GM19025 (cell line): ENCODE results near the gene WDR19.
"Not testable (repeated sequence)": the region's sequence is repeated elsewhere in the genome, so short reads cannot be mapped to it uniquely, and the experiment has no call there.

Experiments
- ATAC-seq: cut with Tn5 transposase; IDR thresholded peaks from one replicate; pipeline ENCODE4 v1.9.1; 2021; ENCODE audit warnings: mild to moderate bottlenecking, low read depth, moderate library complexity; ENCODE audit not compliant: unreplicated experiment

The WDR19 gene

DNA sequence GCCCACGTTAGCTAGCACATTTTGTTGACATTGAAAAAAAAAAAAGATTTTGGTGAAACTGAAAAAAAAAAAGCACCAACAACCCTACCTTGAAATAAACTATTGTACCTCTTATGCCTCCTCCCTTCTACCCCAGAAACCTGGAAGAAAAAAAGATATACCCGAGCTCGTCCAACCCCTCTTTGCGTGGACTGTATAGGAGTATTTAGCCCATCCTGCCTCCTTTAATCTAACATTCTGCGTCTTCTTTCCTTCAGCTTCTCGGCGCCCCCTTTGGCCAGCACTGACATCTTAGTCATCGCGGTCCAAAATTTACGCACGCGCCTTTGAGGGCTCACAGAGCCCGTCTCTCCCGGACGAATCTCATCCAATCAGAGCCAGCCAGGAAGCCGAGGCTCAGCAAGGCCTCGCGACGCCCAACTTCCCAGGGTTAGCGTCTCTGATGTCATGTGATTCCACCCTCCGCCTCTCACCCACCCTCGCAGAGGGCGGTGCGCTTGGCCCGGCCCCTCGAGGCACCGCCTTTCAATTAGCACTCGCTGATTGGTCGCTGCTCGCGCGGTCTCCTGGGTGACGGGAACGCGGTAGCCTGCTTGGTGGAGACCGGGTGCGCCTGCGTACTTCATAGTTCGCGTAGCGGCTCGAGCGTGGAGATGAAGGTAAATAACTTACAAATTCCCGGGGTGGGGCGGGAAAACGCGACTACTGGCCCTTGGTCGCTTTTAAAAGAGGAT is at the start of gene WDR19:
Gene WDR19 (plus strand): TSS at position 625 of the 734 bp plus-strand sequence. CDS start 29 bp downstream, at position 654.
- peak; percentile 99 for ATAC-seq

DNA sequence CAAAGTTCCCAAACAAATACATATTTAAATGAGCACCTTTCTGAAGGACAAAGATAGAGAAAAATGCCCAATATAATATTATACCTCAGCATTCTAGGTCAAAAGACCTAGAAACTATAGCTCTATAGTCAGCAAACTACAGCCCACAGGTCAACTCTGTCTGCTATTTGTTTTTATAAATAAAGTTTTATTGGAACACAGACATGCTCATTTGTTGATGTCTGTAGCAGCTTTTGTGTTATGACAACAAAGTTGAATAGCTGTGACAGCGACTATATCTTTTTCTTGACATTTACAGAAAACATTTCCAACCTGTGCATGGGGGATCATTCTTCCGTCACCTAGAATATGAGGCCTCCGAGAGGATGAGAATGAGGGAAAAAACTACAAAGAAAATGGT is 48.7 kb upstream of the WDR19 start:
- no peak for ATAC-seq

DNA sequence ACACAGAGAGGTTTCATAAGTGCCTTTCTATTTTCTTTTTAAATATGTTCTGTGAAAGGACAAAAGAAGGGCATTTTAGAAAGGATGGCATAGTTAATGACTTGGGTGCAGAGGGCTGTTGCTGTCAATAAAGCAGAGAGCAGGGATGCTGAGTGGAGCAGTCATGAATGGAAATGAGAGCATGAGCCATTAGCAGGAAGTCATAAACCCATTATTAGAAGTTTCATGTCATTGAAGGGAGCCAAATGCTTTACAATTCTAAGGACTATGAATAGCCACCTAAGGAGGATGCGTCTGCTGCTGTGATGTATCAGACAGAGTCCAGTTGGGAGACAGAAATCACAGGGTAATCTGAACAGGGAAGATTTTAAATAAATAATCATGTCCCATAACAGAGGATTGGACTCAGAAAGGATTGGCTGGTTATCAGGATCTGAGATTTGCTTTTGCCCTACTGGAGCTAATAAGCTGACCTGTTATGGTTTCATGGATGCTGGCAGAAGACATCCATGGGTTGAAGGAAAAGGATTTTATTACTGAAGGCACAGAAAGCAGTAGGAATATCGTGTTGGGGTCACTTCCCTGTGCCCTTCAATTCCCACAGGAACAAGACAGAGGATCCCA is 47.5 kb upstream of the WDR19 start:
- no peak for ATAC-seq

DNA sequence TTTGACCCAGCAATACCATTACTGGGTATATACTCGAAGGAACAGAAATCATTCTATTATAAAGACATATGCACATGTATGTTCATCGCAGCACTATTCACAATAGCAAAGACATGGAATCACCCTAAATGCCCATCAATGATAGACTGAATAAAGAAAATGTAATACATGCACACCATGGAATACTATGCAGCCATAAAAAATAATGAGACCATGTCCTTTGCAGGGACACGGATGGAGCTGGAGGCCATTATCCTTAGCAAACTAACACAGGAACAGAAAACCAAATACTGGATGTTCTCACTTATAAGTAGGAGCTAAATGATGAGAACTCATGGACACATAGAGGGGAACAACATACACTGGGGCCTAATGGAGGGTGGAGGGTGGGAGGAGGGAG is 44.1 kb upstream of the WDR19 start:
- not testable (repeated sequence) for ATAC-seq

DNA sequence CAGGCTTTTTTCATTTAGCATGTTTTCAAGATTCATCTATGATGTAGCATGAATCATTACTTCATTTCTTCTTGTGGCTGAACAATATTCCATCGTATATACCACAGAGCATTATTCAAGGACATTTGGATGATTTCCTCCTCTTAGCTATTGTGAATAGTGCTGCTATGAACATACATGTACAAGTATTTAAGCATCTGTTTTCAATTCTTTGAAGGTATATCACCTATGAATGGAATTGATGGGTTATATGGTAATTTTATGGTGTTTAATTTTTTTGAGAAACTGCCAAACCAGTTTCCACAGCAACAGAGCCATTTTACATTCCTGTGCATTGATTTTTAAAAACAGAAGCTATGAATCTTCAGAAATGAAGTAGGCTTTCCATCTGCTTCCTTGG is 36.1 kb upstream of the WDR19 start:
- no peak for ATAC-seq

DNA sequence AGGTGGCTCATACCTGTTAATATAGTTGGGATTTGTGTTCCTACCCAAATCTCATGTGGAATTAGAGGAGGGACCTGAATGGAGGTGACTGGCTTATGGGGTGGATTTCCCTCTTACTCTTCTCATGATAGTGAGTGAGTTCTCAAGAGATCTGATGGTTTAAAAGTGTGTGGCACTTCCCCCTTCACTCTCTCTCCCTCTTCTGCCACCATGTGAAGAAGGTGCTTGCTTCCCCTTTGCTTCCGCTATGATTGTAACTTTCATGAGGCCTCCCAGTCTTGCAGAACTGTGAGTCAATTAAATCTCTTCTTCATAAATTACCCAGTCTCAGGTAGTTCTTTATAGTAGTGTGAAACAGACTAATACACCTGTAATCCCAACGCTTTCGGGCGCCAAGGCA is 28.3 kb upstream of the WDR19 start:
- ATAC-seq = no peak

DNA sequence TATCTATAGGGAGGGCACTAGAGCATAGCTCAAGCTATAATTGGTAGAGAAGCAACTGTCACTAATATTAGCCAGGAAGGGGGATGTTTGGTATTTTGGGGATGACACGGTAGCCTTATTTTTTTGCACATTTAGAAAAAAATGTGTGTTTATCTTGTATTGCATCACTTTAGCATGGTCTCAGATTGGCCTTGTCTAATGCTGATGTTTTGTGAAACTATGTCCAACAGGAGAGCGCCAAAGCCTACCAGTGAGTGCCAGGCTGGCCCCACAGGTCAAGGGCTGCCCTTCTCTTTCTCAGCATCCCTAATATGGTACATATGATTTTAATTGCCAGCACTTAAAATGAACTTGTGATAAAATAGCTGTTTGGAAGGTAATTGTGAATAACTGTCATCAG is 24.8 kb upstream of the WDR19 start:
- no peak for ATAC-seq

DNA sequence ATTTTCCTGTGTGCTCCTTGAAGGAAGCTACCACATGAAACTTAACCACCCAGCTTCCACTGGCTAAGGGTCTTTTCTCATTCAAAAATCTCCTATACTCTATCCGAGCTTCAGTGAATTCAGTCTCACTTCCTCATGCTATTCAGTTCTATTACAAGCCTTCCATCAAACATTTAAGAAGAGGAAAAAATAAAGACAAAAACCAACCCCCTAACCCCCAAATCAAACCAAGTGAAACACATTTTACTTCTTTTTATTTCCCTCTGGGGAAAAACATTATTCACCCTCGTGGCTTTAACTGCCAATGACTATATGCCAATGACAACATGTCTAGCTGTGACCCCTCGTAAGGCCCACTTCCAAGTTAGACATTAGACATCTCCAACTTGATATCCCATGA is 16.2 kb upstream of the WDR19 start:
- no peak for ATAC-seq

DNA sequence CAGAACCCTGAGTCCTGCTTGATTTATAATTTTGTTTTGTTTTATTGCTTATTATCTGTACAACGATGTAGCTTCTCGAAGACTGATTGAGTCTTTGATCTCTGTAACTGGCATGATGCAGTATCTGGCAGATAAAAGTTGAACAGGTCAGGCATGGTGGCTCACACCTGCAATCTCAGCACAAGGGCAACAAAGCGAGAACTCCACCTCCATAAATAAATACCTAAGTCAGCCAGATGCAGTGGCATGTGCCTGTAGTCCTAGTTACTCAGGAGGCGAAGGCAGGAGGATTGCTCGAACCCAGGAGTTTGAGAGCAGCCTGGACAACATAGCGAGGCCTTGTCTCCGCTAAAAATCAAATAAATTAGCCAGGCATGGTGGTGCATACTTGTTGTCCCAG is 15.7 kb upstream of the WDR19 start:
- no peak for ATAC-seq

DNA sequence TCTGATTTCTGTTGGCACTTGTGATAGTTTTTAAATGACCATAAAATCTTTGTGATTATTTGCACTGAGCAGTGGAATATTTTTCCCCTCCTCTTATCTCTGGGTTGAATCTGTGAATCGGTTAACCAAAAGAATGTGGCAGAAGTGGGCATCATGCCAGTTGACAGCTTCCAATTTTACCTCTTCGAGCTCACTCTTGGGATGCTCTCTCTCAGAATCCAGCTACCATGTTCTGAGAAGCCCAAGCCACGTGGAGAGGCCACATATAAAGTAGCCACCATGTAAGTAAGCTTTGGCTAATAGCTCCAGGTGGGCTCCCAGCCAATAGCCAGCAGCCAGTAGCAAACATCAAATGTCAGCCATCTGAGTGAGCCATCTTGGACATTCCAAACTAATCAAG is 12.9 kb upstream of the WDR19 start:
- ATAC-seq = no peak

DNA sequence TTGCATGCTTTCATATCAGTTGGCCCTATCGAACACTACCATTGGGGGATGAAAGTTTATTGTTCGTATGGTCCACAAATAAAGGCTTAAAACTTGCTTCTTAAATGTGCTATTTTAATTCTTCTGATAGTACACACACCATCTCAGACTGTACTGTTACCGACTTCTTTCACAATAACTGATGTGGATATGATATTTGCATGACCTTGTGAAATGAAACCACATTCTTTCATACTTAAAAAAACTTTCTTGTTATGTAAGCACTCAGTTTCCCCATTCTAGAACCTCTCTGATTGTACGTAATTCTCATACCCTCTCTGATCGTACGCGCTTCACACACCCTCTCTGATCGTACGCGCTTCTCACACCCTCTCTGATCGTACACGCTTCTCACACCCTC is 12.0 kb upstream of the WDR19 start:
- no peak for ATAC-seq

- ATAC-seq = no peak
These were observed 3.6 kb upstream of the WDR19 start for GRCh38 chr4:39178706-39179105.

DNA sequence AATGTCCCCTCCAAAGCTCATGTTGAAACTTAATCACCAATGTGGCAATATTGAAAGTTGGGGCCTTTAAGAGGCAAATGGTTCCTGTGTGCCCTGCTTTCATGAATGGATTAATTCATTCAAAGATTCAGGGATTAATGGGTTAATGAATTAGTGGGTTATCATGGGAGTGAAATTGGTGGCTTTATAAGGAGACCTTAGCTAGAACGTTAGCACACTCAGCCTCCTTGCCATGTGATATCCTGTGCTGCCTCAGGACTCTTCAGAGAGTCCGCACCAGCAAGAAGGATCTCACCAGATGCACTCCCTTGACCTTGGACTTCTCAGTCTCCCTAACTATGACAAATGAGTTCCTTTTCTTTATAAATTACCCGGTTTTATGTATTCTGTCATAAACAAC is 2.6 kb upstream of the WDR19 start:
- ATAC-seq = no peak

DNA sequence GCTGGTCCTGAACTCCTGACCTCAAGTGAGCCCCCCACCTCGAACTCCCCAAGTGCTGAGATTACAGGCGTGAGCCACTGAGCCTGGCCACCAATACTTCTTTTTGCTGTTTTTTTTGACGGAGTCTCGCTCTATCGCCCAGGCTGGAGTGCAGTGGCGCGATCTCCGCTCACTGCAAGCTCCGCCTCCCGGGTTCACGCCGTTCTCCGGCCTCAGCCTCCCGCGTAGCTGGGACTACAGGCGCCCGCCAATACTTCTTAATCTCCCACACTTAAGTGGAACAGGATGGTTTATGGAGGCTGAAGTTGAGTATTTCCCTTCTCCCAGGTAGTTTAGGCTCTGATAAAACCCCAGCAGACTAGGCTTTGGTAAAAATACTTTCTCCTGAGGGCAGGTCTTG is 1.7 kb upstream of the WDR19 start:
- not testable (repeated sequence) for ATAC-seq

DNA sequence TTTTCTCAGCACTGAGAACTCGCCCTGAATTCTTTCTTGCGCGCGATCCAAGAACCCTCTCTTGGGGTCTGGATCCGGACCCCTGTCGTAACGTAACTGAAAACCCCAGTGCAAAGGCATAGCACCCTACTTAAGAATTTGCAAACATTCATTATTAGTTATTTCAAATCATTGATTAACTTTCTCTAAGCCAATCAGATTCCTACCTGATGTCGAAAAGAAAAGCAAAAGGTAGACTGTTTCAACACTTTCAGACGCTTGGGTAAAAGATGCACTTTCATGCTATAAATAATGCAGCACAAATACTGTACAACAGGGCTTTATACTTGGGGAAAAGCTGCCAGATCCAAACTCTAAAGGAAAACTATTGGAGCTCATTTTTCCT is 817 bp upstream of the WDR19 start:
- ATAC-seq = no peak

DNA sequence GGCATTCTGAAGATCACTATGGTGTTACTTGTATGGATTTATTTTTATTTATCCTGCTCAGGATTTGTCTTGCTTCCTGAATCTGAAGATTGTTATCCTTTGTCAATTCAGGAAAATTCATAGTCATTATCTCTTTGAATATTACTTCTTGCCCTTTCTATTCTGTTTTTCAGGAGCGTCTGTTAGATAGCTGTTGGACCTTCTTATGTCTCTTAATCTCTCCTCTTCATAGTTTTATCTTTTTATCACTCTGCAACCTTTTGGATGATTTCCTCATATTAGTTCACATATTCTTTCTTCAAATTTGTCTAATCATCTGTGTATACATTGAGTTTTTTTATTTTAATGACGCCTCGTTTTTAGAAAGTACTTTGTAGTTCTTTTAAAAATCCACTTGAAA is 19.6 kb downstream of the WDR19 start:
- ATAC-seq = no peak

DNA sequence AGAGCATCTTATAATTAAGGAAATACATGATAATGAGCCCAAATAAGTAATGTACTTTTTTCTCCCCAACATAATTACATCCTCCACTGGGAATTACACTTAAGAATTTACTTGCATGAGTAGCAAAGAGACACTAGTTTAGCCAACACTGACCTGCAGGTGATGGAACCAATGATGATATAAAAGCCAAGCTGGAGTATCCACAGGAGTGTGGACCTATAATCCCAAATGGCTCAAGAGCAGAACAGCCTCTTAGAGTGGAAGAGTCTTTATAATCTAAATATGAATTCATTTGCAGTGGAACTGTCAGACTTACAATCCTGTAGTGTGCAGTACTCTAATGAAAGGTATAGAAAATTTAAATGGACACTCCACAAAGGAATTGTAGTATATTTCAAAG is 22.2 kb downstream of the WDR19 start:
- no peak for ATAC-seq

DNA sequence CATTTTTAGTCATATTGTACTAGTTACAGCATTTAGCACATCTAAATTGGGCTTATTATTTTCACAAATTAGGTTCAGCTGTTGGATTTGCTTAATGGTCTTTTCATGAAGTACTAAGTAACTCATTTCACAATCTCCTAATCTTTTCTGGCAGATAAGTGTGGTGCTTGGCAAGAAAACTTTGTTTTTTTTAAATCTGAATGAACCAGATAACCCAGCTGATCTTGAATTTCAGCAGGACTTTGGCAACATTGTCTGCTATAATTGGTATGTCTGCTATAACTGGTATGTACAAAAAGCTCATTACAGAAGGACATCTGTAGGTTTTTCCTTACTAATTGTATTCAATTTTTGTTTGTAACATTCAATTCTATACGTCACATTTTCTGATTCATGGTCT is 22.7 kb downstream of the WDR19 start:
- no peak for ATAC-seq

- ATAC-seq = no peak
These were observed 23.1 kb downstream of the WDR19 start for GRCh38 chr4:39205476-39205875.

- no peak for ATAC-seq
These were observed 45.6 kb downstream of the WDR19 start for GRCh38 chr4:39227906-39228305.

DNA sequence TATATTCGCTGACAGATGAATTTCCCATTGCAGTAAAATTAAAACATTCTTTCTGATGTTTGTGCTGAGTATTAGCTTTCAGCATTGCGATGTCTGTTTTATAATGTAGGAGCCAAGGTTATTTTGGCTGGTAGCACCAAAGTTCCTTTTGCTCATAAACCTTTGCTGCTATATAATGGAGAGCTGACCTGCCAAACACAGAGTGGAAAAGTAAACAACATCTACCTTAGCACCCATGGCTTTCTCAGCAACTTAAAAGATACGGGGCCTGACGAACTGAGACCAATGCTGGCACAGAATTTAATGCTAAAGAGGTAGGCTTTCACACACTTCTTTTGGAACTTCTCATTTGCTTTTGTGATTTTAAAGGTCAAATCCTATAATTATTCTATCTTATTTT is 46.0 kb downstream of the WDR19 start:
- no peak for ATAC-seq

DNA sequence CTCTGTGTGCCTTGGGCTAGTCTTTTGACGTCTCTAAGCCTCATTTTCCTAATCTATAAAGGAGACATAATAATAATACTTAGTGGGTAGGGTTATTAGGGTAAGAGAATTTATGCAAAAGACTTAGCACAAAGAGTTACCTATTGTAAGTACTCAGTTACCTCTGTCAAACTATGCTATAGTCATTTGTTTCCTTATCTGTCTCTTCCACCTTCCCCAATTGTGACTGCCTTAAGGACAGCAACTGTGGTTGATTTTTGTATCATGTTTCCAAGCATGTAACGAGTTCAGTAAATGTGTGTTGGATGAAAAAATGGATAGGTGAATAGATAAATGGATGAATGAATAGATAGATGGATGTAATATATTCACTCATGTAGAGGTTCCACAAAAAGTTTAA is 48.1 kb downstream of the WDR19 start:
- no peak for ATAC-seq
